ENCODE data around the gene FAIM2.

The FAIM2 gene

DNA sequence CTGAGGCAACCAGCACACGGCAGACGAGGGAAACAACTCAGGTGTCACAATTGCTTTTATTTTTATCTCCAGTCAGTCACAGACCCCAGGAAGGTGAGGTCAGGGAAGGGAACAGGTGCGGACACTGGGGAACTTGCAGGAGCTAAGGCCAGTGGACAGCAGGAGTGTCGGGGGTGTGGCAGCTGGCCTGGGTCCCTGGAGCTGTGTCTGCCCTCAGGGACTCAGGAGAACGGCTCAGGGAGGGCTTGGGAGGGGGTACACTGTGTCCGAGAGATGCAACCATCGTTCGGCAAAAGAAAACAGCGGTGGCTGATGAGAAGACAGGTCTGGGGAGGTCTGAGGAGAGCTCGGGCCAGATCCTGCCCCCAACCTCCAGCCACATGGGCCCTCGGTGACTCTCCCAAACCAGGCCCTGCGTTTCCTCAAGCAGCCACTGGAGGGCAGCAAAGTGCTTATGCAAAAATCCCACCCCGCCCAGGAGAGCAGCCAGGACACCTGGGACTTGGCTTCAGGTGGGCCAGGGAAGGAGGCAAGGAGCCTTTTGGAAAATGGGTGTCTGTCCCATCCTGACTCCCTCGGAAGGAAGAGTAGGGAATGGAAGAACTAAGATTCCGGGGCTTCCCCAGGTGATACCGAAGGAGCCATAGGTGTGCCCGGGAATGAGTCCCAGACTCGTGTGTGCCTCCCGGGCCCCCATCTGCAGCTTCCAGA, 36.7 kb downstream of the FAIM2 start:
- no peak overlapping the region for H3K4me3 ChIP-seq (IDR thresholded peaks at IDR 0.05; ENCODE audit: insufficient read depth, low read depth, low read length)
- H3K9ac ChIP-seq: no peak overlapping the region
- H3K27ac ChIP-seq: no peak overlapping the region
- no peaks in the 10 kb centered on the region; the same call in 1 of the 2 replicates for H3K27me3 ChIP-seq (ENCODE audit: insufficient read depth, low read depth)
- H3K4me1 ChIP-seq (ENCODE audit: low read depth, poor library complexity, severe bottlenecking): no peaks in the 10 kb centered on the region
- H3K4me2 ChIP-seq: no peak overlapping the region
- H3K79me2 ChIP-seq (ENCODE audit: insufficient read depth, low read depth): no peaks in the 10 kb centered on the region
- no peaks in the 10 kb centered on the region for H3K36me3 ChIP-seq (ENCODE audit: insufficient read depth)
- TF ChIP-seq, protein P1, sequence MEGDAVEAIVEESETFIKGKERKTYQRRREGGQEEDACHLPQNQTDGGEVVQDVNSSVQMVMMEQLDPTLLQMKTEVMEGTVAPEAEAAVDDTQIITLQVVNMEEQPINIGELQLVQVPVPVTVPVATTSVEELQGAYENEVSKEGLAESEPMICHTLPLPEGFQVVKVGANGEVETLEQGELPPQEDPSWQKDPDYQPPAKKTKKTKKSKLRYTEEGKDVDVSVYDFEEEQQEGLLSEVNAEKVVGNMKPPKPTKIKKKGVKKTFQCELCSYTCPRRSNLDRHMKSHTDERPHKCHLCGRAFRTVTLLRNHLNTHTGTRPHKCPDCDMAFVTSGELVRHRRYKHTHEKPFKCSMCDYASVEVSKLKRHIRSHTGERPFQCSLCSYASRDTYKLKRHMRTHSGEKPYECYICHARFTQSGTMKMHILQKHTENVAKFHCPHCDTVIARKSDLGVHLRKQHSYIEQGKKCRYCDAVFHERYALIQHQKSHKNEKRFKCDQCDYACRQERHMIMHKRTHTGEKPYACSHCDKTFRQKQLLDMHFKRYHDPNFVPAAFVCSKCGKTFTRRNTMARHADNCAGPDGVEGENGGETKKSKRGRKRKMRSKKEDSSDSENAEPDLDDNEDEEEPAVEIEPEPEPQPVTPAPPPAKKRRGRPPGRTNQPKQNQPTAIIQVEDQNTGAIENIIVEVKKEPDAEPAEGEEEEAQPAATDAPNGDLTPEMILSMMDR (conservative IDR thresholded peaks at IDR 0.05; ENCODE audit: low read depth, low read length): peak; percentile 96
- H4K20me1 ChIP-seq (ENCODE audit: insufficient read depth): no peaks in the 10 kb centered on the region
- H2AFZ ChIP-seq (ENCODE audit: low read depth): peak overlapping the region; percentile 87

DNA sequence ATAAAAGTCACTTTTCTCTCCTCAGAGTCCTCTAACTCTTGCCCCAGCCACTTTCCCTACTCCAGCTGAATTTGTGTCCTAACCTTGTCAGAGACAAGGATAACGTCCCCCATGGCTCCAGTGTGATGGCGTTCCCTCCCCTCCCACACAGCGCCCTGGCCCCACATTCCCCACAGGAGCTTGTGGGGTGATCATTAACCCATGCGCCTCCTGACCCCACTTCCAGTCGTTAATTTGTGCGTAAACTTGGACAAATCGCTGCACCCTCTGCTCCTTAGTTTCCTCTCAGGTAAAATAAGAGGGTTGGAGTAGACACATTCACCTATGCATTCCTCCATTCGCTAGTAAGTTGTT, 37.9 kb downstream of the FAIM2 start:
- no peaks in the 10 kb centered on the region for H3K79me2 ChIP-seq (ENCODE audit: insufficient read depth, low read depth)
- no peak overlapping the region for H3K9ac ChIP-seq
- H3K36me3 ChIP-seq (ENCODE audit: insufficient read depth): no peaks in the 10 kb centered on the region
- no peak overlapping the region for H2AFZ ChIP-seq (ENCODE audit: low read depth)
- no peak overlapping the region for H3K4me3 ChIP-seq (IDR thresholded peaks at IDR 0.05; ENCODE audit: insufficient read depth, low read depth, low read length)
- no peaks in the 10 kb centered on the region for H4K20me1 ChIP-seq (ENCODE audit: insufficient read depth)
- no peaks in the 10 kb centered on the region; the same call in 1 of the 2 replicates for H3K27me3 ChIP-seq (ENCODE audit: insufficient read depth, low read depth)
- no peaks in the 10 kb centered on the region for H3K4me1 ChIP-seq (ENCODE audit: low read depth, poor library complexity, severe bottlenecking)
- H3K27ac ChIP-seq: no peak overlapping the region
- TF ChIP-seq, protein P1 (conservative IDR thresholded peaks at IDR 0.05; ENCODE audit: low read depth, low read length): no peak
- H3K4me2 ChIP-seq: no peak overlapping the region

DNA sequence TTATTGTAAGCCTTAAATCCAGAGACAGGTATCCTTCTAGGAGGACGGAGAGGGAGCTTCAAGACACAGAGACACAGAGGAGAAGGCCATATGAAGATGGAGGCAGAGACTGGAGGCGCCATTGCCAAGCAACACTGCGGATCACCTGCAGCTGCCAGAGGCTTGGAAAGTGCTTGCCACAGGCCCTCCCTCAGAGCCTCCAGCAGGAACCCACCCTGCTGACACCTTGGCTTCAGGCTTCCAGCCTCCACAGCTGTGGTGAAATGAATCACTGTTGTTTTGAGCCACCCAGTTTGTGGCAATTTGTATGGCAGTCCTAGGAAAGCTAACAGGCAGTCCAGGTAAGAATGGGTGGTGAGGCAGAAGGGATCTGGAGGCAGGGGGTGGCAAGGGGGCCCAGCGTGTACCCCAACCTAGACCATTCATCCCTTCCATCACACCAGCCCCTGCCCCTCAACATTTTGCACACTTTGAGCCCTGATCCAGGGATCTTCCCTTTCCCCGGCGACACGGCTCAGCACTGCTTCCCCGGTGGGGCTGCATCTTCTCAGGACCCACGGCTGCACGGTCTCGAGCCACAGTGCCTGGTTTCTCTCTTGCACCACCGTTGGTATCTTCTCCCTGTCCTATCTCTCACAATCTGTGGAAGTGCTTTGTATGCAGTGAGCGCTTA, 38.5 kb downstream of the FAIM2 start:
- H4K20me1 ChIP-seq (ENCODE audit: insufficient read depth): no peaks in the 10 kb centered on the region
- H3K4me2 ChIP-seq: no peak overlapping the region
- H3K27ac ChIP-seq: no peak overlapping the region
- H3K36me3 ChIP-seq (ENCODE audit: insufficient read depth): no peaks in the 10 kb centered on the region
- no peak overlapping the region for H3K4me3 ChIP-seq (IDR thresholded peaks at IDR 0.05; ENCODE audit: insufficient read depth, low read depth, low read length)
- no peak overlapping the region for H3K9ac ChIP-seq
- no peaks in the 10 kb centered on the region; the same call in 1 of the 2 replicates for H3K27me3 ChIP-seq (ENCODE audit: insufficient read depth, low read depth)
- no peaks in the 10 kb centered on the region for H3K79me2 ChIP-seq (ENCODE audit: insufficient read depth, low read depth)
- no peaks in the 10 kb centered on the region for H3K4me1 ChIP-seq (ENCODE audit: low read depth, poor library complexity, severe bottlenecking)
- no peak overlapping the region for H2AFZ ChIP-seq (ENCODE audit: low read depth)
- TF ChIP-seq, protein P1 (conservative IDR thresholded peaks at IDR 0.05; ENCODE audit: low read depth, low read length): no peak

DNA sequence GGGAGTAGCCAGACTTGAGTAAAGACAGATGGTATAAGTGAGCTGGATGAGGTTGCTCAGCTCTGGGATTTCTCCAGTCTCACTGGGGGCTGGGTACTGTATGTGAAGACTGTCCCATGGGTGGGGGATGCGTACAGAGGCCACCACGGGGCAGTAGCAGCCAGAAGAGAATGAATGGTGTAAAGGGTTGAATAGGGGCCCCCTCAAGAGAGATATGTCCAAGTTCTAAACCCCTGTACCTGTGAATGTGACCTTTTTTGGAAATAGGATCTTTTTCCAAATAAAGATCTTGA, 39.0 kb downstream of the FAIM2 start:
- H3K9ac ChIP-seq: no peak overlapping the region
- no peaks in the 10 kb centered on the region for H3K36me3 ChIP-seq (ENCODE audit: insufficient read depth)
- no peak overlapping the region for H3K27ac ChIP-seq
- no peak overlapping the region for H2AFZ ChIP-seq (ENCODE audit: low read depth)
- no peaks in the 10 kb centered on the region; the same call in 1 of the 2 replicates for H3K27me3 ChIP-seq (ENCODE audit: insufficient read depth, low read depth)
- H4K20me1 ChIP-seq (ENCODE audit: insufficient read depth): no peaks in the 10 kb centered on the region
- TF ChIP-seq, protein P1 (conservative IDR thresholded peaks at IDR 0.05; ENCODE audit: low read depth, low read length): no peak
- H3K4me2 ChIP-seq: no peak overlapping the region
- H3K4me1 ChIP-seq (ENCODE audit: low read depth, poor library complexity, severe bottlenecking): no peaks in the 10 kb centered on the region
- no peaks in the 10 kb centered on the region for H3K79me2 ChIP-seq (ENCODE audit: insufficient read depth, low read depth)
- H3K4me3 ChIP-seq (IDR thresholded peaks at IDR 0.05; ENCODE audit: insufficient read depth, low read depth, low read length): no peak overlapping the region

All from KMS-11 (cell line).